ENCODE data around the gene HAGHL. TPM values are rescaled to one million over a fixed set of nuclear protein-coding genes. Genes with fewer than 3 reads are reported as not detected.

The HAGHL gene
- total and polyA plus RNA-seq, 10 donors: 7.7 to 75.8 (median 20.3) TPM

DNA sequence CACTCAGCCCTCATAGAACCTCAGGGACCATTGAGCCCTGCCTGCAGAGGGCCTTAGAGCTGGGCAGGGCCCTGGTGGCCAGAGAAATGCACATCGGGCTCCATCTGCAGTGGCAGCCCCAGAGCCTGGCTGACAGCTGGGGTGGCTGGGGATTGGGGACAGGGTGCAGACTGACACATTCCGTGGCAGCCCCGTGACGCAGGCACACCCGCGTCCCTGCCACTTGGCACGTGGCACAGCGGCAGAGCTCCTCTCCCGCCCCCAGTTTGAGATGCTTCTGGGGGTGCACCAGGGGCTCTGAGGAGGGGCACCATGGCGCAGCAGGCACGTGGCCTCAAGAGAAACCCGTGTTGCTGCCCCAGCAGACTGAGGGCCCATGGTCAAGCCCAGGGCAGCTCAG, 23.5 kb upstream of the HAGHL start:
- no peak overlapping the region for H3K27ac ChIP-seq
- no peaks in the 10 kb centered on the region for H3K36me3 ChIP-seq
- H3K4me3 ChIP-seq: no peak overlapping the region
- peaks cover 6 to 99% (median 91%) of the 10 kb centered on the region in 7 donors for H3K27me3 ChIP-seq (replicated peaks in 1 of 7)
- DNase-seq: no peak
- H3K9me3 ChIP-seq: no peaks in the 10 kb centered on the region
- TF ChIP-seq POLR2A (IDR thresholded peaks at IDR 0.05): no peak
- TF ChIP-seq, protein P1, sequence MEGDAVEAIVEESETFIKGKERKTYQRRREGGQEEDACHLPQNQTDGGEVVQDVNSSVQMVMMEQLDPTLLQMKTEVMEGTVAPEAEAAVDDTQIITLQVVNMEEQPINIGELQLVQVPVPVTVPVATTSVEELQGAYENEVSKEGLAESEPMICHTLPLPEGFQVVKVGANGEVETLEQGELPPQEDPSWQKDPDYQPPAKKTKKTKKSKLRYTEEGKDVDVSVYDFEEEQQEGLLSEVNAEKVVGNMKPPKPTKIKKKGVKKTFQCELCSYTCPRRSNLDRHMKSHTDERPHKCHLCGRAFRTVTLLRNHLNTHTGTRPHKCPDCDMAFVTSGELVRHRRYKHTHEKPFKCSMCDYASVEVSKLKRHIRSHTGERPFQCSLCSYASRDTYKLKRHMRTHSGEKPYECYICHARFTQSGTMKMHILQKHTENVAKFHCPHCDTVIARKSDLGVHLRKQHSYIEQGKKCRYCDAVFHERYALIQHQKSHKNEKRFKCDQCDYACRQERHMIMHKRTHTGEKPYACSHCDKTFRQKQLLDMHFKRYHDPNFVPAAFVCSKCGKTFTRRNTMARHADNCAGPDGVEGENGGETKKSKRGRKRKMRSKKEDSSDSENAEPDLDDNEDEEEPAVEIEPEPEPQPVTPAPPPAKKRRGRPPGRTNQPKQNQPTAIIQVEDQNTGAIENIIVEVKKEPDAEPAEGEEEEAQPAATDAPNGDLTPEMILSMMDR (IDR thresholded peaks at IDR 0.05 in 8 of 11, conservative IDR thresholded peaks at IDR 0.05 in 3 of 11): no peak
- TF ChIP-seq POLR2AphosphoS5 (IDR thresholded peaks at IDR 0.05): no peak
- WGBS, 5 donors: 67 to 82% (median 81%) methylated on average over 1 to 12 of the region's 12 CpGs
- peaks cover 0 to 46% (median 22%) of the 10 kb centered on the region in 6 donors for H3K4me1 ChIP-seq
- intact Hi-C loops (cut with DNase I; ENCODE audit: low total_unique reads): no loop called here

DNA sequence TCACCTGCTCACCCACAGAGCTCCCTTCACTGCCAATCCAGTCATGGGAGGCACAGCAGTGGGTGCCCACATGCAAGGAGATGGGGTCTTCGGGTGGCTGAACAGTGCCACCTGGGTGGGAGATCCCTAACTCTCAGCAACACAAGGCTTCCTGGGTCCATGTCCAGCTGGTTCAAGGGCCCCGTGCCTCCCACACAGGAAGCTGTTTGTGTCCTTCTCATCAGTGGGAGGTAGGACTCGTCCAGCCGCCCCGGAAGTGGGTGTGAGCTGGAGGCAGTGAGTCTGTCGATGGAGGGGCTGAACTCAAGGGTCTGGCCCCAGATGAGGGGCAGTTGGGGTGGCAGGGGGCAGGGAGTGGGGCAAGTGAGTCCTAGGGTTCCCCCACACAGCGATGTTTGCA, 22.9 kb upstream of the HAGHL start:
- 54 to 80% (median 68%) methylated on average over 1 to 7 of the region's 7 CpGs for WGBS, 5 donors
- no peak for DNase-seq
- Histone ChIP-seq H3K9me3 (no peaks in the 10 kb centered on the region), H3K36me3 (no peaks in the 10 kb centered on the region), H3K4me1 (peaks cover 0 to 46% (median 22%) of the 10 kb centered on the region in 6 donors), H3K4me3 (no peak overlapping the region), H3K27ac (no peak overlapping the region), H3K27me3 (replicated peaks in 1 of 7) (peaks cover 6 to 100% (median 96%) of the 10 kb centered on the region in 7 donors)
- TF ChIP-seq POLR2AphosphoS5 (IDR thresholded peaks at IDR 0.05) (no peak), POLR2A (IDR thresholded peaks at IDR 0.05) (no peak)
- TF ChIP-seq, protein P1 (IDR thresholded peaks at IDR 0.05 in 8 of 11, conservative IDR thresholded peaks at IDR 0.05 in 3 of 11): no peak
- intact Hi-C loops (cut with DNase I; ENCODE audit: low total_unique reads): no loop called here

DNA sequence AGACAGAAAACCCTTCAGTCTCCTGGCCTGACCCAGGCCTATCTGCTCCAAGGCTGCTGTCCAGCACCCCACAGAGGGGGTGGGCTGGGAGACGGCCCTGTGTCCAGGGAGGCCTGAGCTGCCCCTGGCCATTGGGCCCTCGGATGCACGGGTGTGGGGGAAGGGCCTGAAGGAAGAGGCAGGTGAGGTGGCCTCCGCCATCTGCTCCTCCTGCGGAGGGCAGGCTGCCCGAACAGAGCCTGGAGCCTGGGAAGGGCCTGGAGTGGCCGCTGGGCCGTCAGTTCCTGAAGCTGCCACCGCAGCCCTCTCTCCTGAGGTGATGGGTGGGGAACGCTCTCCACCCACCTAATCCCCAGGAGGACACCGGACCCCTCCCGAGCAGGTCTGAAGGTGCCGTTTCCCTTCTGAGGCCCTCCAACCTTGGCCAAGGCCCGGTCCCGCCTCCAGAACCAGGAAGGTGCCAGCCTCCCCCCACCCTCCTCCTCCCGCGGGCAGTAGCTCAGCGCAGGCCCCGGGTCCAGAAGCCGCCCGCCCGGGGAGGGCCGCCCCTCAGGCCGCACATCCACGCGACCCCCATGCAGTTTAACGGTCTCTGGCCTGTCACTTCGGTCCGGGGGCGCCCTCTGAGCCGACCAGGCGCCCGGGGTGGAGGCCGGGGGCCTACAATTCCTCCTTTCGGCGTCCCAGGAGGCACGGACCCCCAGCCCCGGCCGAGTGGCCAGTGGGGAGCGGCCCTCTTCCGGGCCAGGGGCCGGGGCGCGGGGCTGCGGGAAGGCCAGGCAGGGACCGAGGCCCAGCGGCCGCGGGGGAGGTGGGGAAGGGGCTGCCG, 22.1 kb upstream of the HAGHL start:
- Histone ChIP-seq H3K27me3 (replicated peaks in 1 of 7) (peaks cover 6 to 100% (median 96%) of the 10 kb centered on the region in 7 donors), H3K4me3 (peak overlapping the region in 1 of 8 donors; percentile 48), H3K4me1 (peaks cover 0 to 40% (median 22%) of the 10 kb centered on the region in 6 donors), H3K9me3 (no peaks in the 10 kb centered on the region), H3K27ac (no peak overlapping the region), H3K36me3 (no peaks in the 10 kb centered on the region)
- intact Hi-C loops (cut with DNase I; ENCODE audit: low total_unique reads): no loop called here
- no peak for DNase-seq
- WGBS, 5 donors: 8 to 15% (median 14%) methylated on average over 11 to 50 of the region's 50 CpGs
- TF ChIP-seq, protein P1 (IDR thresholded peaks at IDR 0.05 in 8 of 11, conservative IDR thresholded peaks at IDR 0.05 in 3 of 11): no peak
- no peak for TF ChIP-seq POLR2AphosphoS5 (IDR thresholded peaks at IDR 0.05)
- no peak for TF ChIP-seq POLR2A (IDR thresholded peaks at IDR 0.05)

Measured in spleen (tissue), 11 donors.